HG03378 (cell line): Measurements from ENCODE around the gene STAT1.

Experiments used
- ATAC-seq: cut with Tn5 transposase; IDR thresholded peaks from one replicate; pipeline ENCODE4 v1.9.1; 2021; ENCODE audit warnings: mild to moderate bottlenecking, moderate library complexity; ENCODE audit not compliant: unreplicated experiment

STAT1 gene

DNA sequence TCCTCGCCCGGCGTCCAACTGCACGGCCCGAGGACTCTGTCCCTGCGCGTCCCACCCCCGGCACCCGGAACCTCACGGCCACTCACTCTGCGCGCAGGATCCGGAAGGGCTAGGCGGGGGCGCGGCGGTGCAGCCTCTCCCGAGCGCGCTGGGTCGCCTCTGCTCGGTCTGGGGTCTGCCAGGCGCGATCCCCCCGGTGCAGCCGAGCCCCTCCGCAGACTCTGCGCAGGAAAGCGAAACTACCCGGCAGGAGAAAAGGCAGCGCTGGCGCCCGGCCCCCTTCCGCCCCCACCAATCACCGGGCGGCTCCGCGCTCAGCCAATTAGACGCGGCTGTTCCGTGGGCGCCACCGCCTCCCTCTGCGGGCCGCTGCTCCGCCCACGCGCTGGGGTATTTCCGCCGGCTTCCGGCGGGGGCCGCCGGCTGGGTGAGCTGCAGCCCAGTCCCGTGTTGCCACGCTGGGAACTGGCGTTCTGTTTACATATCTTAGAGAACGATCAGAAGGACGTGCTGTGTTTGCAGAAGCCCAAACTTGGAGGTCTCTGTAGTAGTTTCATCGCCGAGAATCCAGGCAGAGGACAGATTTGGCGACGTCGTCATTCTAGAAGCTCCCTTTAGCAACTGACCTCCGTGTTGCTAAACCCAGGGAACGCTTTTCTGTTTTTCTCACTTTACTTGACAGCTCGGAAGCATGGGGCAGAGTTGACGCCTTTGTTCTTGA lies at the start of gene STAT1:
Gene STAT1 (minus strand): TSS at position 240 of the 721 bp plus-strand sequence. CDS start 4,168 bp downstream, outside the sequence.
- ATAC-seq = peak; percentile 66

DNA sequence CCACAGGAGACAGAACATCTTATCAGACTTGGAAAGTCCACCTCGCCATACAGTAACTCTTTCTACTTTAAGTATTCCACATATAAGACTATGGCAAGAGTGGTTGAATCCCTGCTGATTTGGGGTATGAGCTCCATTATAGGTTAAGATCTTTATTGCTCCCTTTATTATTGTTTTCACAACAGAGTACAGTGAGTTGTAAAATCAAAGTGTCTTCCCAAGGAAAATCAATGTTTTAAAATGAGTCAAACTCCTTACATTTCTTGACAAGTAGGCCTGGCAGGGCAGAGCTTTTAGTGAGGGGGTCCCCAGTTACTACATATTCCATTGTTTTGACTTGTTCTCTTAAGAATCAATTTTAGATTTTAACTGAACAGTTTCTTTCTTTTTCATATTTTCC lies 49.6 kb upstream of the STAT1 start:
- no peak for ATAC-seq

DNA sequence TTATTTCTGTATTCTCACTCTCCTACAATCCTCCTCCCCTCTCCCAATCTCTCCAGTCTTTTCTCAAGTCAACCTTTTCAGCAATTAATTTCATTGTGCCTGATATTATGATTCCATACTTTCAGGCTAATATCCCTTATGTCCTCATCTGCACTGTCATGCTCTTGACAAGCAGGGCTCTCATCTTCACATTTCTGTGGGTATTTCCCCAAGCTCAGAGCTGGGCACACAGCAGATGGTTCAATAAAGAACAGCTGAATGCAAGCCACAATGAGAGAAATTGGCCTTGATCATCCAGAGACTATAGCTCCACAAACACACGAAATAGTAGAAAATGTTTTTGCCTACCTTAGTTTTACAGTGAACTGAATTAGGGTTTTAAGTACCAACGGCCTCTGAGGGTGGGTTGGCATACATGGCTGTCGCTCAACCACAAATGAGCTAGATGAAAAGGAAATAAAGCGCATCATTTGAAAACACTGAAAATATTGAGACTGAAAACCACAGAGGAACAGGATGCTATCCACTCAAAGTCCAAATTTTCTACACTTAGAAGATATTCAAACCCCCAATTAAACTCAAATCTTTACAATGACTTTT lies 47.5 kb upstream of the STAT1 start:
- no peak for ATAC-seq

DNA sequence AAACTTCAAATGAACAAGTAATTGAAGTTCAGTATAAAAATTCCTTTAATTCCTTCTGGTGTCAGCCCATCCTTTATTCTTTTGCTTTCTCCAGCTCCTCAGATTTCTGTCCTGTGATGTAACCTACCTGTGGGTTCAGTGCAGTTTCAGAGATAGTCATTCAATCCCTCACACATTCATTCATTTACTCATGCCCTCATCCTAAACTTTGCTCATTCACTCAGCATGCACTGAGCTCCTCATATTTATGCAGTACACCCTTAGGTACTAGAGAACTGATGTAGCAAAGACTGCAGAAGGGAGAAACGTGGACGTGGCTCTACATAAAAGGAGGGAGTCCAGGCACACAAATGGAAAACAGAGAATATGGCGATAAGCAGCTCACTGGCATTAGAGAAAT lies 45.3 kb upstream of the STAT1 start:
- no peak for ATAC-seq

DNA sequence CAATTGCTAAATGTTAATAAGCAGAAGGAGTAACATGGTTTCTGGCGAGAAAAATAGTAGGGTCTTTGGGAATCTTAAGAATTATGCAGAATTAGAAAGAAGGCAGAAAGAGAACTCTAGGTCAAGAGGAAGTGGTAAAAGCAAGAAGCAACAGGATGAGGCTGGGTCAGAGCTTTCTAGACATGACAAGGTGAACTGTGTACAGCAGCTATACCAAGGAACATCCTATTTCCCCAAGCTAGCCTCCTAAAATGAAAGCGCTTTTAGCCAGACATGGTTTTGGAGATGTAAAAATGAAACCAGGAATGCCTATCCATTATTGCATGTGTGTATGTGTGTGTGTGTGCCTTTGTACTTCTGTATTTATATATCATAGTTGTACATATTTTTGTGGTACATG lies 42.3 kb upstream of the STAT1 start:
- no peak for ATAC-seq

DNA sequence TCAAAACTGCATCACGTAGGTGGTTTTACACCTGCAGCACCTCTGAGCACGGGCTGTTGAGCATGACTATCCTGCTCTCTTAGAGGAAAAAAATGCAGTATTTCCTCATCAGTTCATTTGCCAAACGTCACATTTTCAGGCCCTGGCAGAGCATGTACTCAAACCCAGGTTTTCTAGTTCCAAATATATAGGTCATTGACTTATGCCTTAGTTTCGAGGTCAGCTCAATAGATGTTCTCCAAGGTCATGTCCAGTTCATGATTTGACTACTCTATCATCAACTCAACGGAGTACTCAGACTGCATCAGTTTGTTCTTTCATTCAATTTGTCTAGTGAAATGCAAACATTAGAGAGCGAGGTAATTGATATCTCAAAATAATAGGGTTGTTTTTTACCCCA lies 39.3 kb upstream of the STAT1 start:
- ATAC-seq = no peak

DNA sequence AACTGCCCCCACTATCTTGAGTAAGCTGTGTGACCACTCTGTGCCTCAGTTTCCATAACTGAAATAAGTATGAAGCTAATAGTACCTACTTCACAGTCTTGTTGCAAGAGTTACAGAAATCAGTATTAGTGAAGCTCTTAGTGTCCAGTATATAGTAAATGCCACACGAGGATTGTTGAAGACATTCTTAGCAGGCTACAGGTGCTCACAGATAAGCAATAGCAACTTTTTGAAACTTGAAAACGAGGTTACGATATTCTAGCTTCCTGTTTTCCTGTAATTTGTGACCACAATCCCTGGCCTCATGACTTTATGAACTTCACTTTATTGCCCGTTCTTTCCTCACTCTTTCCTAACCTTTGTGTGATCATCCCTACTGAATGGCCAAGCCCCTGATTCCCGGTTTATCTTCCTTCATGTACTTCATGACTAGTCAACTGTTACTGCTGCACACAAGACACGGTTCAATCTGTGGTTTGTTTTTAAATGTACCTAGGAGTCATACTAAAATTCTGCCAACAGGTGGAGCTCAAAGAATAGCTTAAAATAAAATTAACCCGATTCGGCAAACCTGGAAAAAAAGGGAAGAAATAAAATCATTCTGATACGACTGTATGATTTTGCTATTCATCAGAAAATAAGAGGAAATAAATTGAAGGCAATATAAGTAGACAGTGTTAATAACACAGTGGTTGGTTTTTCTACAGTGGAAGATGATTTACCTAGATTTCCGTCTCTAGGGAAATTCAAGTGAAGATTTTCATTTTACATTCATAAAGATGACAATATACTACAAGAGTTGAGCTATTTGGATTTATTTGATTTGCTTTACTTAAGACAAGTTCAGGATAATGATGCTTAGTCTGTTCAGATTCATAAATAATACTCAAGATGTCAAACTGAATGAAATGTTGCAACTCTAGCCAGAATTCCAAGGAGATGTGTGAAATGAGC lies 38.1 kb upstream of the STAT1 start:
- ATAC-seq = peak; percentile 49

DNA sequence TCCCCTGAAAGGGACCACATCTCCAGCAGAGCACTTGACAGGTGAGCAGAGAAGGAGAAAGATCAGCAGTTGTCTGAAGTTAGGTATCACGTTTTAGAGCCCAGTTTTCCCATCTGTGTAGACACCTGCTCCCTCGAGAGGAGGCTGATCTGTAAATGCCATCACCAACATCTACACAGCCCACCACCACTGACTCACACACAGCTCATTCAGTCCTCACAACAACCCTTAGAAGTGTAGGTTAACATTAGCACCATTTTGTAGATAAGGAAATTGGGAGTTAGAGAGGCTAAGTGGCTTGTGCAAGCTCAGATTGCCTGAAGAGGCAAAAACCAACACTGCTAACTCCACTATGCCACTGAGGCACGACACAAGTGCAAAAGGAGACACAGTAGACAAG lies 37.2 kb upstream of the STAT1 start:
- no peak for ATAC-seq

DNA sequence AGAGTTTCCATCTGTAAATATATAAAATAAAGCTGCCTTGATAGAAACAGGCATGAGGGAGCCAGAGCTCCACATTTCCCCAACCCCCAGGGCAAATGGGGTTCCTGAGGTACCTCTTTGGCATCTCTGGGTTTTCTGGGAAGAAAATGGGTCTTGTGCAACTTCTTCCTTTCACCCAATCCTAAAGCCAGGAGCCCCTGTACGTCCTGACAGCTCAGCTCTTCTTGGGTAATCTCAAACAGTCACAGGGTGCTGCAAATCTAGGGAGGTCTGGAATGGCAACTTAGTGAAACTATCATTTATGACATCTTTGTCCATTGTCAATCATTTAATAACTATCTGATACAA lies 36.6 kb upstream of the STAT1 start:
- ATAC-seq = no peak

DNA sequence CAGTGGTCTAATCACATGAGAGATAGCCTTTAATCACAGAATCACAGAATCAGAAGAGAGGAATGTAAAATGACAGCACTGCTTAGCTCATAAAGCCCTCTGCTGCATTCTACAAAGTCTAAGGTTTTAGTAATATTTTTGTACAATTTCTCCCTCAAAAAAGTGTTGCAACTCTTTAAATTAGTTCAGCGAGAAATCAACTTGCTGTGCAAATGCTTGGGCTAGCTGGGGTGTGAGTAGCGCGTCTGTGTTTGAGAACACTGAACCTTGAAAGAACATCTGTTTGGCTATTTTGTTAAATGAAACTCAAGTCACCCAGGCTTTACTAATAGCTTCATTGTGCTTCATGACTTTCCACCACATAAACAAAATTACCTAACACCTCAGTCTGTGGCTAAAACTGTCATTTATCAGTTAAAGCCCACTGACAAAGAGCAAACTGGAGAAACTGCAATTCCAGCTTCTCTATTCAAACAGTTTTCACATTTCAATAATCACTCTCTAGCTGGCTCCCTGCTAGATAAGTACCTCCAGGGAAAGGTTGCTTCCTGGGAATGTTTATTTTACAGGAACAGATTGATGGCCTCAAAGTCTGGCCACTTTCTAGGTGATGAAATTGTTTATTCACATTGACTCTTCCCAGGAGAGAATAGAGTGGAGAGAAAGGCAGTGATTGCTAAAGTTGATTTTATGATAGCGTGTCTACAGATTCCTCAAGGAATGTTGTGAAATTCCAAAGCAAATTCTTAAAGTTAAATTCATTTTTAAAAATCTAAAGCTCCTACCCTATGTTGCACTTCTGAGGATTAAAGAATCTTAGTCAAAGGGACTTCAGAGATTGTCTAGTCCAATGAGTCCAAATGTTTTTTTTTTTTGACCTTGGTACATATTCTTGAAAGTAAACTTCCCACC lies 36.0 kb upstream of the STAT1 start:
- peak; percentile 76 for ATAC-seq

DNA sequence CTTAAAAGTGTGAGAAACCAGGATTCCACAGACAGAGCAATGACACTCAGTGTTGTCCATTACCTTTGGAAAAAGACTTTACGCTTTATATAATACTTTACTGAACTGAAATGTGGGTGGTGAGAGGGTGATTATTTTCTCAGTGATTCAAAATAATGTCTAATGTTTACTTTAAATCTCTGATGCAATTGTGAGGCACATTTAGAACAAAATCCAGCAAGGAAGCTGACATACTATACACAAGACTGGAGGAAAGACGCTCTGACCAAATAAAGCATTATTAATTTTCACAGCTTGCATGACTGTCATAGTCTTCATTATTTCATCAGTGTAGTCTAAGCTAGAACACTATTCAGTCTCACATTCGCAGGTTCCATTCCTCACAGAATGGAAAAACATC lies 34.1 kb upstream of the STAT1 start:
- no peak for ATAC-seq

DNA sequence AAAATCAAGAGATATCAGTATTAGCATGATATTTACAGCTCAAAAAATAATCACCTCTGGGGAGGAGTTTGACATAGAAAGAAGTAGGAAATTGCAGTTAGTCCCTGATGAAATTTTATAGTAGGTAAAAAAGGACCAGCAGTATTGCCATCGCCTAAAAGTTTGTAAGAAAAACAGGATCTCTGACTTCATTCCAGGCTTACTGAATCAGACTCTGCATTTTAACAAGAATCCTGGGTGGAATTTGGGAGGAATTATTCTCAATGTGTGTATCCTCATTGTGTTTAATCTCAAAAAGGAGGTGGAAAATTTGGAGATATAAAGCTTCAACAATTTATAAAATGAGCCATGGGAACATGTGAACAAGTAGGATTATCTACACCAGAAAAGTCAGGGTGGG lies 31.2 kb upstream of the STAT1 start:
- no peak for ATAC-seq

DNA sequence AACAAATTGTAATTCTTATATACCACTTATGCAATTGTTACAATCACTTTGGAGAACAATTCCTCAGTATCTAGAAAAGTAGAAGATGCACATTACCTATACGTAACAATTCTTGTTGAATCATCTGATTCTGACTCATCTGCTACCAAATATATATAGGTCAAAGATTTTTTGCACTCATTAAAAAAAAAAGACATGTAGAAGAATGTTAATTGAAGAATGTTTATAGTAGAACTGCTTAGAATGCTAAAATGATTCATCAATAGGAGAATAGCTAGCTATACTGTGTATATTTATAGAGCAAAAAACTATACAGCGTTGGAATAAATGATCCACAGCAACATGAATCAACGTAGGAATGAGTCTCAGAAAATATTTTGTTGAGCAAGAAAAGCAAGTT lies 29.5 kb upstream of the STAT1 start:
- ATAC-seq = no peak

DNA sequence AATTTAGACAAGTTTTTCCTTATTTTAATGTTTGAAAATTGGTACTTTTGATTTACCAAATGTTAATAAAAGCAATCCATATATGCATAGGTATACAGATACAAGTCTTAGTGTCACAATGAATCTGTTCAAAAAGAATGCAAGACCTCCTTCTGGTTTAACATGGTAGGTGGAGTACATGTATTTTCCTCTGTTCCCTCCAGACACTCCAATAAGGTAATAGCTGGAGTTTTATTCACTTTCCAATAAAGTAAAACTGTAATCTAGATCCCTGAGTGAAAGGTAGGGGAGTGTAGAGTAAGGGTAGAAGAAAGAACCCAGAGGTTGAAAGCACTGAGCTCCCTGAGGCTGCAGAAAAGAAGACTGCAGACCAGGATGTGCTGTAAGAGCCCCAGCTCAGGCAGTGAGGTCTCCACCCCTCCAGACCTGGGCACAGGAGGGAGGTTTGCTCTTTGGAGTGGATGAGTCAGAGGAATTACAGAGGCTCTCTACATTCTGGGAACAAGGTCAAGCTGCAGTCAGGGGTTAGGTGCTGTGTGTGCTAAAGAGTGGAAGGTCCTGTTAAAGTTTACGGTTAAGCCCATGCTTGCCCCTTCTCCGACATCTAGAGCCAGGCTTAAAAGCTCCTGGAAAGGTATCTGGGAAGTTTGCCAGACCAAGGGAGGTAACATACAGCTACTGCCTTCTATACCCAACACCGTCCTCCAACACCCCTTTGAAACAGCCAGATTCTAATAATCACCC lies 27.6 kb upstream of the STAT1 start:
- no peak for ATAC-seq

DNA sequence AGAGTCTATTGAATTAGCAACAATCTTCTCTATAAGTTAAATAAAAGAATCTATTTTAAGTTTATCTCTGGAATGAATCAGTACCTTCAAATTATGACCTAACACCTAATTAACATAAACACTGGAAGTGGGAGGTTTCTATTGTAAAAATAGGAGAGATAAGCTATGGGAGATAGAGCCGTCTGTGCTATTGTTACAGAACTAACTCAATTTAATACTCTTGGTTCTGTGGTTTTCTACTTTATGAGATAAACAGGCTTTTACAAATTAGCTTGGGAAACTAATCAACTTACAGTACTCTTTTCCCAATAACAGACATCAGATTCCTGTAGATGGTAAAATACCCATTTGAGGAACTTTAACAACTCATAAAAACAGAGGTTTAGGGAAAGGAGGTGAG lies 25.6 kb upstream of the STAT1 start:
- no peak for ATAC-seq

DNA sequence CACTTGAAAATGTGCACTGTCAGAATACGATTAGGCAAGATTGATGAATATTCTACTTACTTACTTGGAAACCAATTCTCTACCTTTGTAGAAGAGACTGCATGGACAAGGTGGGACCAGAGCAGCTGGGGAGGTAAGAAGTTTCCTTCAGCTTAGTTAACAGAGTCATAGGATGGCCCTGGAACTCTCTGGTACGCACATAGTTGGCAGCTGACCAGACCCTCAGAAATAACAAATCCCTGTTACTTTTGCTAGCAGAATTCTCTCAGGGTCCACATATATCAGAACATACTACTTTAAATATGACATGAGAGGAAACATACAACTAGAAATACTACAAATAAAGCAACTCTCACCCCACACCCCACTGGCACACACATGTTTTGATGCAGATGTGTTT lies 24.8 kb upstream of the STAT1 start:
- no peak for ATAC-seq

DNA sequence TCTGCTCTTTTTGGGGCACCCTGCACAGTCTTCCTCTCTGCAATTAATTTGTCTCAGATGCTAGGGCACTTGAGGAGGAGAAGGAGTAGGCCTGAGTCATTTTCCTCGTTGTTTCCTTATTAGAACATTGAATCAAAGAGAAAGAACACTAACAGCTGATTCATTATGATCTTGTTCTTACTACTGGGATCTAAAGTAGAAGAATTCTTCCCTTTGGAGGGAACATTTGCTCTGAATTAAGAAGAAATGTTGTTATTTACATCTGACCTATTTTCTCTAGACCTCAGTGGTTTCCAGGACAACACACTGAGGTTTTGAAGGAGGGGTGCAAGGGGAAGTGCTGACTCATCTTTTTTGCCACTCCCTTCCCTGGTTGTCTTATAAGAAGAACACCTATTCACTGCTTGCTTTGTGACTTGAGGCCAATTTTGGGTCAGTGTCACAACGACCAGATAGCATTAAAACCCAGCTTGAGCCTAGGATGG lies 24.3 kb upstream of the STAT1 start:
- ATAC-seq = no peak

DNA sequence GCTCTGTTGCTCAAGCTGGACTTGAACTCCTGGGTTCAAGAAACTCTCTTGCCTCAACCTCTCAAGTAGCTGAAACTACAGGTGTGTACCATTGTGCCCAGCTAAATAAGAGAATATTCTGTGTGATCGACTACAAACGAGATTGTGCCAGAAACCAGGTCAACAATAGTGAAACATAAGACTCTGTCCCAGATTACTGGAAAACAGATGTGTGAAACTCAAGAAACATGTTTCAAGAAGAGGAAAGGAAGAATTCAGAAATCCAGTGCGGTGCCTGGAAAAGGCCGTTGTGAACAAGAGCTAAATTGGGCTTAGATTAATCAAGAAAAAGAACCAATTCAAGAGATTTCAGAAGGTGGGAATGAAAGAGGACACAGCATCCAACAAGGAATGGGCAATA lies 23.4 kb upstream of the STAT1 start:
- ATAC-seq = no peak

DNA sequence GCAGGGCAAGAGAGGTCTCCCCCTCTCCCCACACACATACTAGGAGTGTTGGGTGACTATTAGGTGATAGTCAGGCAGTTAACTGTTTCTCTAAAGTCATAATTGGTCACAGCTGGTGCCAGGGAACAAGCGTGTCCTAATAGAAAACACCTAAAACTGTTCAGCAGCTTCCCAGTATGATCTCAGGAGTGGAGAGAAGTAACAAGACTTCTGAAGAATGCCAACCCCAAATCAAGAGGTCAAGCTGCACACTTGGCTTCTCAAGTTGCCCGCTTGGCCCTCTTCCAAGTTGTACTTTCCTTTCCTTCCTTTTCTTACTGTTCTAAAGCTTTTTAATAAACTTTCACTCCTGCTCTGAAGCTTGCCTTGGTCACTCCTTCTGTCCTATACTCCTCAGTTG lies 22.4 kb upstream of the STAT1 start:
- no peak for ATAC-seq
